GM18870 (cell line): ENCODE results near the gene FSD1.

Experiments
- ATAC-seq: cut with Tn5 transposase; IDR thresholded peaks from one replicate; pipeline ENCODE4 v1.9.1; 2021; ENCODE audit warnings: moderate library complexity; ENCODE audit not compliant: unreplicated experiment

FSD1 gene

GRCh38 chr19:4362101-4362828 lies 57.9 kb downstream of the FSD1 start:
- no peak for ATAC-seq

GRCh38 chr19:4362831-4363545 lies 58.6 kb downstream of the FSD1 start:
- ATAC-seq, result no peak

- no peak for ATAC-seq
These were observed 59.3 kb downstream of the FSD1 start for GRCh38 chr19:4363571-4364304.

DNA sequence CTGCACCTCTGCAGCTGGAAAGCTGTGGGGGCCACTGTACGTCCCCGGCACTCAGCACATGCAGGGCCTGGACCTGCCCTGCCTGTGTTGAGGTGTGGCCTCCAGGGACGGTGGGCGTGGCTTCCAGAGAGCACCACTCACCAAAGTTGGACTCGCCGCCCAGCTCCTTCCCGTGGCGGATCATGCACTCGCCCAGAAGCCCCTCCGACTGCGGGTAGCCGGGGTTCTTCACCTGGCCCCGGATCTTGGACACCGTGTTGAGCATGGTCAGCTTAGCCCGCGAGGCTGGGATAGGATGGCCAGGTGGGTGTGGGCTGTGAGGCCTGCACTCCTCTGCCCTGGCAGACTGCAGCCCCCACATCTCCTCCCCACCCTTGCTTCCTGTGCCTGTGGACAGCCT lies 60.9 kb downstream of the FSD1 start:
- ATAC-seq, result no peak

DNA sequence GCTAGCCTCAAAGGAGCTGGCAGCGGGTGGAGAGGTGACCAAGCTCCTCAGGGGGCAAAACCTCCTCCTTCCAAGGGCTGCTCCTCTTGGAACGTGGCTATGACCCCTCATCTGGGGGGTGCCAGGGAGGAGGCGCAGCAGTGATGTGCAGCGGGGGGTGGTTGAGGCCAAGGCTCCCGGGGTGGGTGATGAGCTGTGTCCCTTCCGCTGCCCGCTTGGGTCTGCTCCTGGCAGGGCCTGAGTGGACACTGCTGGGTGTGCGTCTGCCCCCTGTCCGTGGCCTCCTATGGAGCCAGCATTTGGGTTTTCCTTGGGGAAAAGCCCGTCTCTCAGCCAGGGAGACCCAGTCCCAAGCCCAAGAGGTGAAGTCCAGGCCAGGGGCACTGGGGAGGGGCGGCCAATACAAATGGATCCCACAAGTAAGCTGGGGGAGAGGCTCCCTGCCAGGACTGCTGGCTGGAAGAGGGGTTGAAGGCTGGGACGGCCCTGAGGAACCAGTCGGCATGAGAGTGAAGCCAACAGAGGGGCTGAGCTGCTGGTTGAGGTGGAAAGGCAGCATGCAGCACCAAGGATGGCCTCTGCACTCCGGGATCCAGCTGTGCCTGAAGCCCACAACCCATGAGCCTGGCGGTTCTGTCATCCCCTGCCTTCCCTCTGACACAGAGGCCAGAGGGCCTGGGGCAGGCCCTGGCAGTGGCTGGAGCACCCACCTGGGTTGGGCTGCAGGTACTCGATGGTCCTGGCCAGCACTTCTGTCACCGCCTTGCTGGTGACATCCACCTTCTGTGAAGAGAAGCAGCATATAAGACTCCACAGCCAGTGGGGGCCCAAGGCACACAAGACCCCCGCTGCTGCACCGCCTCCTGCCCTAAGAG lies 61.6 kb downstream of the FSD1 start:
- no peak for ATAC-seq

DNA sequence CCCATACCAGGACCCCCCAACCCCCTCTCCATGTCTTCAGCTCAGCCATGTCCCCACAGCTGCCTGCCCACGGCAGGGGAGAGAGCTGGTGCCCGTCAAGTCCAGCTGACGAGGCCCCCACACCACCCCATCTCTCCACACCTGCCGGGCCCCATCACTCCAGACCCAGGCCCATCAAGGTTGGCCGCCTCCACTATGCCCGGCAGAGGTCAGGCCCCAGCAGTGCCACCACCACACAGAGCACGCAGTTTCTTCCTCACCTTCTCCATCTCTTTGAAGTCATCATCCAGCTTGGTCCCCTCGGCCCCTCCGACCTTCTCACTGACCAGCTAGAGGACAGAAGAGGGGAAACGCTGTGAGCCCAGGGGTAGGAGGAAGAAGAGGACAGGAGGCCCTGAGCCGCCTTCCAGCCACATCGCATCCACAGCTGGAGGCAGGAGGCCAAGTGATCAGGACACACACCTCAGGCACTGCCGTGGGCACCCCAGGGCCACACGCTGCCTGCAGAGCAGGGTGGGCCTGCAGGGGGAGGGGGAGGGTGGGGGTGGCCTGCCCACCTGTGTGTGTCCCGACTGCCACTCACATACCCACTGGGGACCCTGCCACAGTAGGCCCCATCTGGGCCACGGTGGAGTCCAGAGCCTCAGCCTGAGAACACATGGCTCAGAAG lies 62.4 kb downstream of the FSD1 start:
- no peak for ATAC-seq

GRCh38 chr19:4367336-4367723 lies 62.9 kb downstream of the FSD1 start:
- ATAC-seq, result no peak

- ATAC-seq, result no peak
These were observed 63.4 kb downstream of the FSD1 start for GRCh38 chr19:4367781-4368127.

DNA sequence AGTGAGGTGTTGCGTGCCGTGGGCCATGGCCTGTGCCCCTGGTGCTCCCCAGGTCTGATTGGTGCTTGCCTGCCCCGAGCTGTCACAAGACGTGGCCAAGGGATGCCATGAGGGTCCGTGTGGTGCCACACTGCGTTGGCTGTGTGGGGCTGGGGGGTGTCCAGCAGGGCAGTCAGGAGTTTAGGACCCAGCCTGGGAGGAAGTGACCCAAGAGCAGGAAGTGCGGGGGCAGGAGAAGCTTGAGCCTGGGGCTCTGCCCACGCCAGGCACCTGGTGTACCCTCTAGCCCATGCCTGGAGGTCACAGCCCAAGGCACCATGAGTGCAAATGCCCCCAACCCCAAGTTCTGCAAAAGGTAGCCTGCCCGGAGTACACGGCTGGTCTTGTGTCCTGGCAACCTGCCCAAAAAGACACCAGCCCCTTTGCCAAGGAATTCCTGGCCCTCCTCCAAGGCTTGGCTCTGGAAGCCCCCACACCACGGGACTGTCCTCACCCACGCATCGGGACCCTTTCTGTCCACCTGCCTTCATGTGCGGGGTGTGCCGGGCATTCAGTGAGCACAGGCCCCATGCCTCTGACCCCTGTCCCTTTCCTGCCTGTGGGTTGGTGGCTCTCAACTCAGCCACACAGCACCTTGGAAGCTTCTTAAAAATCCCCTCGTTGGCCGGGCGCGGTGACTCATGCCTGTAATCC lies 63.9 kb downstream of the FSD1 start:
- no peak for ATAC-seq

DNA sequence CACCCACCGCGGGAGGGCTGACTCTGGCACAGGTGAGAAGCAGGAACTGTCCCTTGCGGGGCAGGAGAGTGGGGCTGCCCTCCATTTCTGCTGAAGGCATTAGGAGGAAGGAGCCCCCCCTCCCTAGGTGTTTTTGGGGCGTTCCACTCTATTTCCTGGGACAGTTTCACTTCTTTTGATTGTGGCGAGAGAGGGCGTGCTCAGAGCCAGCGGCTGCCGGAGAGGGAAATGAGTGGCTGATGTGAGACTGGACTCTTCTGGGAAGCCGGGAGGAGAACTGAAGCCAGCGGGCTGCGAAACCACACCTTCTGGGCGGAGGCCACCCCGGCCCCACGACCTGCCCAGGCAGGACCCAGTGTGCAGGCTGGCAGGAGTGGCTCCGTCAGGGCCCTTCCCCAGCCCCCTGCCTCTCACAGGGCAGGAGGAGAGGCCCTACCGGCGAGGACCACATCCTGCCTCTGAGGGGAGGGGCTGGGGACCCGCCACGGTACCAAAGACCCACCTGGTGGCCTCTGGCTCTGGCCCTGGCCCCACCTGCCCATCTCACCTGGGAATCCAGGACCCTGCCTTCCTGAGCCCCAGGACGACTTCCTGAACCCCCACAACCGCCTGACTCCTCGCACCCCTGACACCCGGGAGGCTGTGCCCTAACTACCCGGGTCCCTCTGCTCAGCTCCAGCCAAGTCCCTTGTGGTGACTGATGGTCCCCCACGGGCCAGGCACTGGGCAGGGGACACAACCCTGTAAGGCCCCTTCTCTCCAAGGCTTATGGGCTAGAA lies 64.9 kb downstream of the FSD1 start:
- peak; percentile 71 for ATAC-seq

DNA sequence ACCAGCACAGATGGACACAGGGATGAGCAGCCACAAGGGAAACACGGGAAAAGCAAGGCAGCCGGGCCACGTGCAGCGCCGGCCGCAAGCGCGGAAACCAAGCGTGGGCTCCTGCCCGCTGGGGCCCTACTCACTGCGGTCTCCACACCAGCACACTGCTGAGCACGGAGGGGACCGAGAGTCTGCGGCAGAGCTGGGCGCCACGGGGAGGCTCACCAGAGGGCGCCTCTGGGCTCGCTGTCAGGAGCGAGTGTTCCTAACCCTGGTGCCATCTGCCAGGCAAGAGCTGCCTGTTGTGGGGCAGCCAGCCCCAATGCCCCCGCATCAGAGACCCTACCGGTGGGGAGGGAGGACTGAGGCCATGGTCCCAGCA lies 65.5 kb downstream of the FSD1 start:
- ATAC-seq, result peak; percentile 20

- no peak for ATAC-seq
These were observed 66.1 kb downstream of the FSD1 start for GRCh38 chr19:4370418-4371041.

- no peak for ATAC-seq
These were observed 67.1 kb downstream of the FSD1 start for GRCh38 chr19:4371247-4372164.

DNA sequence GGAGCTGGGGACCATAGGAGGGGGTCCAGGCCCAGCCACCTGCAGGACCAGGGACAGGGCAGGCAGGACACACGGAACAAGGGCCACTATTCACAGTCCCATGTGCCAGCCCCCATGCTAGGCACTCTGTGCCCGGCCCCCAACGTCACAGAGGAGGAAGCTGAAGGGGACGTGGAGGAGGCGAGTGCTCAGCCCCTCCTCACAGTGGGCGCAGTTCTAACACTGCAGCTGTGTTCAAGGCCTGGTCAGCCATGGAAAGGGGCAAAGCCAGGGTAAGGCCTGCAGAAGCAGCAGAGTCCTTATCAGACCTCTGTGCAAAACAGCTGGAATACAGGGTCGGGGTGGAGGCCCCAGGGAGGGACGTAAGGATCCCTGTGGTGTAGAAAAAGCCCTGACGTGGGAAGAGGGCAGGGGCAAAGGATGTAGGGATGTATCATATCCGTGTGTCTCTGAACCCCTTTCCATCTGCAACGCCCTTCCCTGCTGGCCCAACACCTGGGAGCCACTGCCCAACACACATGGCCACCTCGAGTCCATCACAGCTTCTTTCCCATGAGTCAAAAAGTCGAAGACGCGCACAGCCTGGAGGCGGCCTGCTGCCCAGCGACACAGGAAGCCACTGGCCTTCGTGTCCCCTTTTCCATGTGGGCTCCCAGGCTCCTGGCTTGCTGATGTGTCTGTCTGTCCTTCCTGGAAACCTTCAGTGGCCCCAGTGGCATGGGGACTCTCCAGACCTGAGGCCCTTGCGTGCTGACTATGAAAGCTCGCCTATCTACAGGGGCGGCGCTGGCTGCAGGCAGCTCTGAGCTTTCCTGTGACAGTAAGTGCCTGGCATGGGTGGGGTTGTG lies 68.0 kb downstream of the FSD1 start:
- no peak for ATAC-seq

DNA sequence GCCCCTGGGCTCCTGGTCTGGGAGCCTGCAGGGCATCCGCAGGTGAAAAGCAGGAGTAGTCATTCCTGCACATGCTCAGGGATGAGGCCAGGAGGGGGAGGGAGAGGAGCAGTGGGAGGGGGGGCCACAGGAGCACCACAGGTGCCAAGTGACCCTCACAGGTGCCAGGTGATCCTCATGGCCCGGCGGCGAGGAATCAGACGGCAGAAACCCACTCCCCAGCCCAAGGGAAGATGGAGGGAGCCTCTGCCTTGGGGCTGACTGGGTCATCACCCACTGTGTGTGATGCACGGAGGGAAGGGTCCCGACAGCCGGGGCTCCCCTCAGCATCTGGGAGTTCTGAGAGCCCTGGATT lies 68.6 kb downstream of the FSD1 start:
- no peak for ATAC-seq
